CD4-positive, alpha-beta T cell treated with Interleukin-6 at 100 ng/mL for 8 hours (primary cell): ENCODE results near the gene MT4.
"Not testable (repeated sequence)": the region's sequence is repeated elsewhere in the genome, so short reads cannot be mapped to it uniquely, and the experiment has no call there.

Experiments
- DNase-seq: peaks from one replicate; pipeline ENCODE4 v3.0.0-alpha.2; 2020; ENCODE audit warnings: mixed read lengths, low spot score

The MT4 gene

DNA sequence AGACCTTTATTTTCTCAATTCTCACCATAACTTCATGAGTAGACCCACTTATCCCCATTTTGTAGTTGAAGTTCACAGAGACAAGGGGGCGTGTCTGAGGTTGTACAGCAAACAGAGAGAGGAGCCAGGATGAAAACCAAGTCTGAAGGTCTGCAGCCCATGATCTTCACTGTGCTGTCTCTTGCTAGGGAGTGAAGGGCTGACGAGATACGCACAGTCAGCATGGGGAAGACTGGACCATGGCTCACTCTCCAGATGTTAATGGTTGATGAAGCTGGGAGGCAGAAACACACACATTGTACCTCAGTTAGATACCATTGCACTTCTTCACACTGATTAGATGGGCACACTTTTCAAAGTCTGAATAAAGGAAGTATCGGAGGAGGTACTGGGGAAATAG lies 5.8 kb upstream of the MT4 start:
- no peak for DNase-seq

DNA sequence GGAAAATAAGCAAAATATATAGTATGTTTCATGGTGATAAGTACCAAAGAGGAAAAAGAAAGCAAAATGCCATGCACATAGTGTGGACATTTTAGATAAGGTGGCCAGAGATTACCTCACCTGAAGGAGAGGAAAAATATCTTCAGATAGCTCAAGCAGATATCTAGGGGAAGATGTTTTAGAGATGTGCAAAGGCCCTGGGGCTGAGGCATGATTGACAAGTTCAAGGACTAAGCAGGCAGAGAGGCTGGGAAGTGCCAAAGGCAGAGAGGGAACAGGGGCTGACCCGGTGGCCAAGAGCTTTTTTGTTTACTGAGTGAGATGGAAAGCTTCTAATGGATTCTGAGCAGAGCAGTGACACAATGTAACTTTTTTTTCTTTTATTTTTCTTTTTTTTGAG lies 4.4 kb upstream of the MT4 start:
- no peak for DNase-seq

DNA sequence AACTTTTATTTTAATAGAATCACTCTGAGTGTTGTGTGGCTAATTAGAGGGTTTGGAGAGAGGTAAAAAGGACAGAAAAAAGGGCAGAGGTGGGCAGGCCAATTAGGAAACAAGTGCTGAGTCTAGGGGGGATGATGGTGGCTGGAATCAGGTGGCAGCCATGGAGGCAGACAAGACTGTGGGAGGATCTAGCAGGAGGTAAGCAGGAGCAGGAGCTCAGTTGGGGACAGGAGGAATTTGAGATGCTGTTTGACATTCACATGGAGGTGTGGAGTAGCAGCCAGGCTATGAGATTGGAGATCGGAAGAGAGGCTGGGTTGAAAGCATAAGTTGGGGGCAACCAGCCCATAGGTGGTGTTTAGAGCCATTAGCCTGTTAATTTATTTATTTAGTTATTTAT lies 3.7 kb upstream of the MT4 start:
- DNase-seq, result no peak

DNA sequence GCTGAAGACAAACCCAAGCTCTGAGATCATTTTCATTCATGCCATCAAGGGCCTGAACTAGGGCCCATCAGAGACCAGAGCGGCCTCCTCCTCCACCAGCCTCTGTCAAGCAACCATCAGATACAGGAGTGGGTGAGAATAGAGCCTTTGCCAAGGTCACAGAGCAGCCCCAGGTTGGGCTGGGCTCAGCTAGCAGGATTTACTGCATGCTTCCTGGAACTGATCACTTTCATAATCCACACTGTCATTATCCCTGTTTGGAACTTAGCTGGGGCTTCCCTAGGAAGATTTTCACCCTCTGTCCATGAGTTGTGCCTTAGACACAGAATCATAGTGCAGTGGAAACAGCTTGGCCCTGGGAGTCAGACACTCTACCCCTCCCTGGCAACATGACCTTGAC lies 5.1 kb downstream of the MT4 start:
- DNase-seq, result no peak

DNA sequence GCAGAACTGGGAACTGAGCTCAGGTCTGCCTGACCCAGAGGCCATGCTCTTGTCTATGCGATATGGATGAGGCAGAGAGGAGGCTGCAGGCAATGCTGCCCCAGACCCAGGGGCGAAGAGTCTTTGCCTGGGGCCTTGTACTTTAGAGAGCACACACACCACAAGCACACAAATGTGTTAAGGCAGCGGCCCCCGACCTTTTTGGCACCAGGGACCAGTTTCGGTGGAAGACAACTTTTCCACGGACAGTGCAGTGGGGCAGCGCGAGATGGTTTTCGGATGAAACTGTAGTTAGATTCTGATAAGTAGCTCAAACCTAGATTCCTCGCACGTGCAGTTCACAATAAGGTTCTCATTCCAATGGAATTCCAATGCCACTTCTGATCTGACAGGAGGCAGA lies 6.7 kb downstream of the MT4 start:
- DNase-seq, result no peak

DNA sequence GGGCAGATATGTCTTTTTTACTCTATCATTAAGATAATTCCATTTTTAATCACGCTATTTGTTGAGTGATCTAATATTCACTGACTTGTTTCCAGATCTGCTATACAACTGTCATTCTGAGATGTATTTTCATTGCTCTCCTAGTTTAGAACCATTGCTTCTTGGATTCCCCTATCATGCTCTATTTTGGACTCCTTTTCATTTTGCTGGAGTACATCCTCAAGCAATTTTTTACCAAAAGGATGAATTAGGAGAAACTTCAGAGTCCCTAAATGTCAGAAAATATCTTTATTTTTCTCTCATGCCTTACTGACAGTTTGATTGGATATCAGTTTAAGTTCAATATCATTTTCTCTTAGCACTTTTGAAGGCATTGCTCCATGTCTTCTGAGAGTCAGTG lies 9.8 kb downstream of the MT4 start:
- no peak for DNase-seq

DNA sequence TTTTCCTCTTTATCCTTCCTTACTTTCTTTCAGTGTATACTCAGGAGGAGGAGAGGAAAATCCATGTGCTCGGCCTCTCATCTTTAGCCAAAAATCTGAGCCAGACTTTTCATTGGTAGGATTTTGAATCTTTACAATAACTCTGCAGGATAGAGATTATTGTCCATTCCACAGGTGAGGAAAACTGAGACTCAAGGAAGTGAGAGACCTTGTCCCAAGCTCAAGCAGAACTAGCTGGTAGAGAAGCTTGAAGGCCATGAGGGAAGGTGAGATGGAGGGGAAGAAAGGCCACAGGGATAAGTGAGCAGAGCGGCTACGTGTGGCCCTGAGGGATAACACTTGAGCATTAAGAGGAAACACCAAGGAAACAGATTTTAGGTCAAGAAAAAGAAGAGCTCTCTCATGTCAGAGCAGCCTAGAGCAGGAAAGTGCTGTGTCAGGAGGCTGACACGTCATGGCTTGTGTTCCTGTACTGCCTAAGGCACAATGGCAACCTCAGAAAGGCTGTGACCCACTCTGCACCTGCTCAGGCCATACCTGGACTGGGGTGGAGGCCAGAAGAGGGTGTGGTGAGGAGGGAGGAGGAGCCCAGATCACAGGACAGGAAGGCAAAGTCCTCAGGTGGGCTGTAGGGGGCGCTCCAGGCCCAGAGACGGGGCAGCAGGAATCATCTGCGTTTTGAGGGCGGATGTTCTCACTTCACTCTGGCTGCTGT lies 11.9 kb downstream of the MT4 start:
- peak; percentile 88 for DNase-seq

DNA sequence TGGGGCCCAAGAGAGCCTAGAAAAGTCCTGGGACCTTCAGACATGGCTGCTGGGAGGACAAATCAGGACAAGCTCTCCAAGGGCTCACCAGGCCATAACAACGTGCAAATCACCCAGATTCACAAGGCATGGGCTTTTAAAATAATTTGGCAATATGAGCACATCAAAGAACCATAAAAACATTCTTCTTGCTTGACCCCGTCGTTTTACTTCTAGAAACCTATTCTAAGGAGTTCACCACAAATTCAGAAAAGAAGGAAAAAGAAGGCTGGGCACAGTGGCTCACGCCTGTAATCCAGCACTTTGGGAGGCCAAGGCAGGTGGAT lies 12.4 kb downstream of the MT4 start:
- no peak for DNase-seq

DNA sequence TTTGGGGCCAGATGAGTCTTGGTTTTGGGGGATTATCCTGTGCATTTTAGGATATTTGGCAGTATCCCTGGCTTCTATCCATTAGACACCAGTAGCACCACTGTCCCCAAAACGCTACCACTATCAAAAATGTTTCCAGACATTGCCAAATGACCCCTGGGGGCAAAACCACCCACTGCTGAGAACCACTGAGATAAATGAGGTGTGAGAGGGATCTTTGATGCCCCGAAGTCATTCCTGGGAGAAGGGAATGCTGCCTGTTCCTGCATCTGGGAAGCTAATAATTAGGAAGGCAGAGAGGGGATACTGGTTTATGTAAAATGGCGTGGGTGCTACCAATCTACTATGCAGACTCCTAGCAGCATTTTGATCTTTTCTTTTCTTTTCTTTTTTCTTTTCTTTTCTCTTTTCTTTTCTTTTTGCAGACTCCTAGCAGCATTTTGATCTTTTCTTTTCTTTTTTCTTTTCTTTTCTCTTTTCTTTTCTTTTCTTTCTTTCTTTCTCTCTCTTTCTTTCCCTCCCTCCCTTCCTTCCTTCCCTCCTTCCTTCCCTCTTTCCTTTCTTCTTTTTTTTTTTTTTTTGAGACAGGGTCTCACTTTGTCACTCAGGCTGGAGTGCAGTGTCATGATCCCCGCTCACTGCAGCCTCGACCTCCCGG lies 15.6 kb downstream of the MT4 start:
- no peak for DNase-seq

DNA sequence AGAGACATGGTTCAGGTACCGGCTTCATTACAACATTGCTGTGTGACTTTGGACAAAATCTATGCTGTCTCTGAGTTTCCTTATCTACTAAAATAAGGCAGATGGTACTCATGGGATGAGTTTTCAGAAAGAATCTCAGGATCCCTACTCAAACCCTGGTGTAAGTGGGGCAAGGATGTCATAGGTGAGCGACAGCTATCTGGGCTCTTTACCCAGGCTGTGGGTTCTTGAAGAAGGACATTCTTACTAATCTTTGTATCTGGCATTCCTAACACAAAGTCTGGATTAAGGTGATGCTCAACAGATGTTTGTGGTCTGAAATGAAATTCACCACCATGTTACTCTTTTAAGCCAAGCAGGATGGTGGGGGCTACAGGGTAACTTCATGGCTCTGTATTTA lies 18.0 kb downstream of the MT4 start:
- not testable (repeated sequence) for DNase-seq

DNA sequence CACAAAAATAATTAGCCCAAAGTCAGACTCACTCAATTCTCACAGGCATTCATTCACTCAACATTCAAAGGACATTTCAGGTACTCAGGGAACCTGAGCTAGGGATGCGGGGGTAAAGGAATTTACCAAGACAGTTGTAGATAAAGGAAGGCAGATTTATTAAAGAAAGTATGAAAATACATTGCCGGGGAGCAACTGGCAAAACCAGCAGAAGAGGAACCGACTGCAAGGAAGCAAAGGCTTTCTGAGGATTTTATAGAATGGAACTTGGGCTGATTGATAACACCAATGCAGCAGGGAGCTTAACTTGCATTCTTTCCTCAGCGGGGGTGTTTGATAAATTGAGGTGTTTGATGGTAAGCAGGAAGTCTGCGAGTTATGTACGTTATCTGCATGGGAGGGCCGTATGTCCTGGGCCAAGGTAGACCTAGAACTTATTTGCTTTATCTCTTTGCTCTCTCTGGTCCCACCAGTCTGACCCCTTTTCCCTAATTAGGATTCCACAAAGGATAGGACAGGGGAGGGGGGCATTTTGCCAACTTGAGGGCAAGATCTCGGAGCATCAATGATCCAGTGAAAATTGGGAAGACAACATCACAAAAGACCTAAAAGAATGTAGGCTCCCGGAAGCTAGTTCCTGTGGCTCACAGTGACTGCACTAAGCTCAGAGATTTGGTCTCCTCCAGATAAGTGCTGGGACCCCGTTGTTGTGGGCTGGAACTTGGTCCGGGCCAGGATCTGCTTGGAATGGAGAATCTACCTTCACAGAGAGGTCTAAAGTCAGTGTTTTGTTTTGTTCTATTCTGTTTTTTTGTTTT lies 18.7 kb downstream of the MT4 start:
- DNase-seq, result no peak

DNA sequence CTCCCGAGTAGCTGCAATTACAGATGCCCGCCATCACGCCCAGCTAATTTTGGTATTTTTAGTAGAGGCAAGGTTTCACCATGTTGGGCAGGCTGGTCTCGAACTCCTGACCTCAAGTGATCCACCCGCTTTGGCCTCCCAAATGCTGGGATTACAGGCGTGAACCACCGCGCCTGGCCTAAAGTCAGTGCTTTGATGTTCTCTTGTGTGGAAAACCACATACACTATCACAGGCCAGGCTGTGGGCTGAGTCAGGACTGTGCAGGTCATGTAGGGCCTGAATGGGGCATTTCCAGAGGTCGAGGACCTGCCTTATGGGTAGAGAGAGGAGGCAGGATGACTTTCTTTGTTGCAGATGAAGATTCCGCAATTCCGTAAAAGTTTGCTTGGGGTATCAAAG lies 19.4 kb downstream of the MT4 start:
- no peak for DNase-seq

DNA sequence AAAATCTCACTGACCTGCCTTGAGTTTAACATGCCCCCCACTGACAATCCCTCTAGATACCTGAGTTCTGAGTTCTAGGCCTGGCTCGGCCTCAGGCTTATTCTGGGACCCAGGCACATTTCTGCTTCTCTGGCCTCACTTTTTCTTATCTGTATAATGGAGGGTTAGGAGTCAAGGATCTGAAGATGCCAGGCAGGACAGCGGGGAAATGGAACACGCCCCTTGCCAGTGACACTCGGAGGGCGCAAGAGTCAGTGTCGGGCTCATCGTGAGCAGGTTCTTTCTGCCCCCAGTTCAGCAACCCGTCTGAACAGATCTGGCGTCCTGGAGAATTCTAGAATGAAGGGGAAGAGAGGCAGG lies 23.9 kb downstream of the MT4 start:
- no peak for DNase-seq

DNA sequence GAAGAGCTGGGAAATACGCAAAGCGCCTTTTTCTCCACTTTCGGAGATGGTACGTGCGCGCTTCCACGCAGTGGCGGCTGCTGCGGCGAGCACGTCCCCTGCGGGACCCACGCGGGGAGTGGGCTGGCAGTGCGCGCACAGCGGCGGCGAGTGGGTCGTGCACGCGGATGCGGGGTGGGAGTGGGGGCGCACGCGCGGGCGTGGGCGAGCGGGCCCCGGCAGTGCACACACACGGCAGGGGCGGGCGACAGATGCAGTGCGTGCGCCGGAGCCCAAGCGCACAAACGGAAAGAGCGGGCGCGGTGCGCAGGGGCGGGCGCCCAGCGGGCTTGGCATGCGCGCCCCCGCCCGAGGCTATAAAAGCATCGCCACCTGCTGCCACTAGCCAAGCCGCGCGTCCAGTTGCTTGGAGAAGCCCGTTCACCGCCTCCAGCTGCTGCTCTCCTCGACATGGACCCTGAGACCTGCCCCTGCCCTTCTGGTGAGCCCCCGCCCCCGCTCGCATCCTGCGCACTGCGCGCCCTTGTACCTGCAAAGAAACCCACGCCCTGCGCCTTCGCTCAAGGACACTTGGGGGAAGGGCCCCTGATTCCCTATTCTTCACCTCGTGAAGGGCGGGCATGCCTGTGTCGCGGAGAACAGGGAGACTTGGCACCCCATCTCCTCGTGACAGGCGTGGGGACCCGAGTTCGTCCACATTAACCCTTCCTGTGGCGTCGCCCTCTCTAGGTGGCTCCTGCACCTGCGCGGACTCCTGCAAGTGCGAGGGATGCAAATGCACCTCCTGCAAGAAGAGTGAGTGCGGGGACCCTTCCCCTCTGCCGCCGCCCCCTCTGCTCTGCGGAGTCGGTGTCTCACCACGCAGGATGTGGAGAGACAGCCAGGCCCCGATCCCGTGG lies 24.5 kb downstream of the MT4 start, which contains the start of gene MT3:
TSS of gene MT3 (plus strand) at position 388 of the 899 bp plus-strand sequence. CDS start at position 451, 63 bp downstream.
- no peak for DNase-seq

DNA sequence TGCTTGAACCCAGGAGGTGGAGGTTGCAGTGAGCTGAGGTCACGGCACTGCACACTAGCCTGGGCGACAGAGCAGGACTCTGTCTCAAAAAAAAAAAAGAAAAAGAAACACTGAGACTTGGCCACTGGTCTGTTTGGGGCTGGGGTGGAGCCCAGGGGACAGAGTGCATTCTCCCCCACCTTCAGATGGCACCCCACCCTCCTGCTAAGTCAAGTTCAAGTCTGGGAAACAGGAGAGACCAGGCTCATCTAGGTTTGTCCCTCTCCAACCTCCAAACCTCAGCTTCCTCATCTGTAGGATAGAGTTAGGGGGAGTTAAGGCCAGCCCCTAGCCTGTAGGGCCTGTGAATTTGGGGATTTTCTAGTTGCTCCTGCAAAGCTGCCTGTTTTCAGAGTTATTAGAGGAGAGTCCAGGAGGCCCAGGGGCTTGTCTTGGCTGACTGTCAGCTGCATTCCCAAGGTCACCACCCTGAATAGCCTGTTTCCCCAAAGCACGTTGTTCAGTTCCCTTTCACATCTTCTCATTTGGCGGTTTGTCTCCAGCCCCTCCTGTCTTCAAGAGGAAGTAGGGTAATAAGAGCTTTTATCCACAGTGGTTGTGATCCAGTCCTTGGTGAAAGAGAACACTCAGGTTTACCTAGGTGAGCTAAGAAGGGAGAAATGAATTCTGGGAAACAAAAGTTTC lies 26.6 kb downstream of the MT4 start:
- no peak for DNase-seq

DNA sequence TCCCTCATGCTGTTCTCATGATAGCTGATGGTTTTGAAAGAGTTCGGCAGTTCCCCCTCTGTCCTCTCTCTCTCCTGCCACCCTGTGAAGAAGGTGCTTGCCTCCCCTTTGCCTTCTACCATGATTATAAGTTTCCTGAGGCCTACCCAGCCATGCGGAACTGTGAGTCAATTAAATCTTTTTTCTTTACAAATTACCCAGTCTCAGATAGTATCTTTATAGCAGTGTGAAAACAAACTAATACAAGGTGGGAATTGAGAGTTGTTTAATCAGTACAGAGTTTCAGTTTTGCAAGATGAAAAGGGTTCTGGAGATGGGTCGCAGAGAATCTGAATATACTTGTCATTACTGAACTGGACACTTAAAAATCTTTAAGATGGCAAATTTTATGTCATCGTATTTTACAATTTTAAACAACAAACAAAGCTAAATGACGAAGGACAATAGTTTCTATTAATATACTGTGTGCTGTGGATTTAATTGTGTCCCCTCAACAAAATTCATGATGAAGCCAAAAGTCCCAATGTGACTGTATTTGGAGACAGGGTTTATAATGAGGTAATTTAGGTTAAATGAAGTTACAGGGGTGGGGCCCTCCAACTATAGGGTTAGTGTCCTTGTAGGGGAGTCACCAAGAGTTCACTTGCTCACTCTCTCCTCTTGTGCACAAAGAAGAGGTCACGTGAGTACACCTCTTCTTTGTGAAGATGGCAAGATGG lies 28.9 kb downstream of the MT4 start:
- no peak for DNase-seq

DNA sequence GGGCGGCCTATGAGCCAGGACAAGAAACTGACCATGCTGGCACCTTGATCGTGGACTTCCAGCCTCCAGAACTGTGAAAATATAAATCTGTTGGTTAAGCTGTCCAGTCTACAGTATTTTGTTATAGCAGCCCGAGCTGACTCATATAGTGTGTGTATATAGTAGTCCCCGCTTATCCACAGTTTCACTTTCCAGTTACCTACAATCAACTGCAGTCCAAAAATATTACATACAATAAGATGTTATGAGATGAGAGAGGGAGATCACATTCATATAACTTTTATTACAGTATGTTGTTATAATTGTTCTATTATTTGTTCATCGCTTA lies 29.4 kb downstream of the MT4 start:
- no peak for DNase-seq

DNA sequence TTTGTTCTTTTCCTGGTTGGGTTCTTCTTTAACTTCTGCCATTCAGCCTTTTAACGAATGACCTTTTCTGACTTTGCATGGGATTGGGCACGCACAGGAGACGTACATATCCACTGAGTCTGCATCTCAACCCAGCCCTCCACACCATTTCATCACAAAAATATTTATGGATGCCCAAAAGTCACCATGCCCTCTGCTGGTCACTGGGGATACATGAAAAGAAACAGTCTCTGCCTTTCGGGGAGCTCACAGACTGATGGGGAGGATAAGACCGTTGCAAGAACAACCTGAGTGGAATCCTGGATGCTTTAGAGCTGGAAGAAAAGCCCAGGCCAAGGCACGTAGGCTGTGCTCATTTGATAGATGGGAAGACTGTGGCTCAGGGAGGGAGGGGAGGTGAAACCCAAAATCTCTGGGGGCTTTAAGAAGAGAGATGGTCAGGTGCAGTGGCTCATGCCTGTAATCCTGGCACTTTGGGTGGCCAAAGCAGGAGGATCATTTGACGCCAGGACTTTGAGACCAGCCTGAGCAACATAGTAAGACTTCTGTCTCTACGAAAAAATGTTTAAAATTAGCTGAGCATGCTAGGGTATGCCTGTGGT lies 35.6 kb downstream of the MT4 start:
- DNase-seq, result peak; percentile 24

DNA sequence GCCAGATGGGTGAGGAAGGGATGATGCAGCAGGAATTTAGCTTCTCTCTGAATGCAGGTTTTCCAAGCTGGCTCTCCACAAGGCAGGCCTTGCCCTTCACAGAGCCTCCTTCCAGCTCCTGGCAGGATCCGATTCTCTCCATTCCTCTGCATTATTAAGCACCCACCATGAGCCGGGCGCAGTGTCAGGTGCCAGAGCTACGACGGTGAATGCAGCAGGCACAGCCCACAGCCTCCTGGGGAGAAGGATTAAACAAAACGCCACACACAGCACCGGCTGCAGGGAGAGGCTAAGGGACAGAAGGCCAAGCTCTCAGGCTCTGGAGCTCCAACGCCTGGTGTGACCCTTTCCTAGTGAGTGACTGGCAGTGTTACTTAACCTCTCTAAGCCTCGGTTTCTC lies 36.5 kb downstream of the MT4 start:
- no peak for DNase-seq

DNA sequence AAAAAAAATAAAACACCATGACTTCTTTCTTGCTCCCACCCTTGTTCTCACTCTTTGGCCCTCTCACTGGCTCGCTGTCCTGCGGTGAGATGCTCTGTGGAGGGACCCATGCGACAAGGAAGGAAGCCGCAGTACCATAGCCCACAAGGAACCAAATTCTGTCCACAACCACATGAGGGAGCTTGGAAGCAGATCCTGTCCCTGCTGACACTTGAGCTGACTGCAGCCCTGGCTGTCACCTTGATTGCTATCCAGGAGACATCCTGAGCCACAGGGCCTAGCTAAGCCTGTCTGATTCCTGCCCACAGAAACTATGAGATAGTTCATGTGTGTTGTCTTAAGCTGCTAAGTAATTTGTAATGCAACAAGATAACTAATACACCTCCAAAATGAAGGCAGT lies 38.7 kb downstream of the MT4 start:
- peak; percentile 29 for DNase-seq

DNA sequence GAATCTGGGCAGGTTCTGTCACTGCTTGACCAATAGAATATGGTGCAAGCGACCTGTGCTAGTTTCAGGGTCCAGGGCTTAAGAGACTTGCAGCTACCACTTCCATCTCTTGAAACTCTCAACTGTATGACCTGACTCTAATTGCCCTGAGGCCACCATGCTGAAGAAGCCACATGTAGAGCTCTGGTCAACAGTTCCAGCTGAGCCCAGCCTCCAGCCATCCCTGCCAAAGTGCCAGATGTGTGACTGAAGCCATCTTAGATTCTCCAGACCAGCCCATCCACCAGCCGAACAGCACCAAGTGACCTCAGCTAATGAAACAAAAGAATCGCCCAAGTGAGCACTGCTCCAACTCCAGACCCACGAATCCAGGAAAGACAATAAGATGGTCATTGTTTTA lies 40.1 kb downstream of the MT4 start:
- no peak for DNase-seq
